HG03521 (cell line): ENCODE data around the gene TMEM92.

Source experiments
- ATAC-seq: cut with Tn5 transposase; IDR thresholded peaks from one replicate; pipeline ENCODE4 v1.9.1; 2021; ENCODE audit warnings: mild to moderate bottlenecking, moderate library complexity; ENCODE audit not compliant: unreplicated experiment

Gene TMEM92

GRCh38 chr17:50274142-50274896 is at the start of gene TMEM92:
Gene TMEM92, plus strand, starts transcription at chr17:50274466. Its CDS starts 36 bp downstream, at chr17:50274502.
- ATAC-seq = no peak

GRCh38 chr17:50225701-50226240 is 48.5 kb upstream of the TMEM92 start:
- no peak for ATAC-seq

- no peak for ATAC-seq
These were observed 39.7 kb upstream of the TMEM92 start for GRCh38 chr17:50234581-50234980.

- no peak for ATAC-seq
These were observed 36.4 kb upstream of the TMEM92 start for GRCh38 chr17:50237901-50238300.

- no peak for ATAC-seq
These were observed 35.5 kb upstream of the TMEM92 start for GRCh38 chr17:50238601-50239280.

GRCh38 chr17:50239937-50240336 is 34.3 kb upstream of the TMEM92 start:
- no peak for ATAC-seq

- ATAC-seq = no peak
These were observed 33.4 kb upstream of the TMEM92 start for GRCh38 chr17:50240851-50241250.

GRCh38 chr17:50241431-50241830 is 32.8 kb upstream of the TMEM92 start:
- no peak for ATAC-seq

GRCh38 chr17:50244771-50245170 is 29.5 kb upstream of the TMEM92 start:
- ATAC-seq = no peak

GRCh38 chr17:50248255-50248654 is 26.0 kb upstream of the TMEM92 start:
- ATAC-seq = no peak

- no peak for ATAC-seq
These were observed 21.5 kb upstream of the TMEM92 start for GRCh38 chr17:50252781-50253180.

GRCh38 chr17:50255766-50256635 is 18.3 kb upstream of the TMEM92 start:
- no peak for ATAC-seq

- ATAC-seq = no peak
These were observed 17.2 kb upstream of the TMEM92 start for GRCh38 chr17:50256826-50257618.

- ATAC-seq = no peak
These were observed 16.5 kb upstream of the TMEM92 start for GRCh38 chr17:50257676-50258224.

- ATAC-seq = no peak
These were observed 15.4 kb upstream of the TMEM92 start for GRCh38 chr17:50258647-50259476.

GRCh38 chr17:50259477-50260324 is 14.6 kb upstream of the TMEM92 start:
- no peak for ATAC-seq

GRCh38 chr17:50260501-50260911 is 13.8 kb upstream of the TMEM92 start:
- no peak for ATAC-seq
